Breast epithelium (tissue), 4 donors: ENCODE measurements around the gene FZD8. TPM values are rescaled to one million over a fixed set of nuclear protein-coding genes. Genes with fewer than 3 reads are reported as not detected.

Experiments
- DNase-seq, 2 donors: peaks; one replicate each; pipeline ENCODE4 v3.0.0-alpha.2; 2019; ENCODE audit warnings: low spot score in 2 of 2
- H3K27ac ChIP-seq, 2 donors: fragments of 200-600 bp; sonication (generic) in 1 of 2; one replicate each; pipeline ENCODE4 v1.5.1; 2016 to 2019; ENCODE audit warnings: mild to moderate bottlenecking in 1 of 2
- H3K27me3 ChIP-seq, 2 donors: fragments of 200-600 bp; sonication (generic) in 1 of 2; one replicate each; pipeline versions ENCODE4 v1.5.1 to v1.6.0; 2017 to 2019; ENCODE audit warnings: control low read depth in 1 of 2, mild to moderate bottlenecking in 1 of 2
- H3K36me3 ChIP-seq: fragments of 200-600 bp; one replicate; pipeline ENCODE4 v1.5.1; 2019
- H3K4me1 ChIP-seq, 2 donors: fragments of 200-600 bp; sonication (generic); one replicate each; pipeline ENCODE4 v1.5.1; 2016 to 2019; ENCODE audit warnings: control low read depth in 1 of 2
- H3K4me3 ChIP-seq, 3 donors: fragments of 200-600 bp; sonication (generic); 1 replicate in 2 of 3; 2 replicates in 1 of 3; pipeline ENCODE4 v1.5.1; 2016 to 2019; ENCODE audit warnings: mild to moderate bottlenecking in 3 of 3, moderate library complexity in 2 of 3
- H3K9me3 ChIP-seq, 2 donors: fragments of 200-600 bp; sonication (generic) in 1 of 2; one replicate each; pipeline ENCODE4 v1.5.1; 2016 to 2019; ENCODE audit warnings: control low read depth in 1 of 2
- CTCF ChIP-seq, 3 donors: fragments of 450-650 bp; IDR thresholded peaks; one replicate each; pipeline ENCODE4 v1.5.1; 2016 to 2017; ENCODE audit warnings: antibody characterized with exemption in 3 of 3, mild to moderate bottlenecking in 3 of 3, moderate library complexity in 3 of 3
- POLR2A ChIP-seq: fragments of 450-650 bp; IDR thresholded peaks from one replicate; pipeline ENCODE4 v1.6.1; 2016; ENCODE audit warnings: antibody characterized with exemption, mild to moderate bottlenecking, moderate library complexity
- POLR2AphosphoS5 ChIP-seq, 3 donors: sonication (generic); formaldehyde crosslinking; IDR thresholded peaks; one replicate each; pipeline ENCODE4 v1.6.1; 2017; ENCODE audit warnings: antibody characterized with exemption in 3 of 3
- intact Hi-C: fragments of 100-400 bp; cut with DNase I; formaldehyde crosslinking; loops from one replicate; pipeline ENCODE4 v1.15.1; 2023; ENCODE audit warnings: low total_unique reads
- total RNA-seq, 3 donors: library from RNA; depleted of rRNA; stranded (reverse); fragments of >200 nt; gene quantifications; one replicate each; pipeline ENCODE4 v1.1.0, GENCODE V29; 2016

FZD8 gene
- total RNA-seq, 3 donors from 2014 or later: 2.9 to 9.5 (median 3.0) TPM

- no peak overlapping the region for H3K27ac ChIP-seq
- H3K36me3 ChIP-seq: no peaks in the 10 kb centered on the region
- H3K4me1 ChIP-seq: no peaks in the 10 kb centered on the region
- intact Hi-C loops: no loop called here
- no peak for DNase-seq
- TF ChIP-seq POLR2AphosphoS5 (IDR thresholded peaks at IDR 0.05): no peak
- no peak for TF ChIP-seq CTCF (IDR thresholded peaks at IDR 0.05)
- no peak for TF ChIP-seq POLR2A
- H3K4me3 ChIP-seq: no peak overlapping the region
- no peaks in the 10 kb centered on the region for H3K9me3 ChIP-seq
- H3K27me3 ChIP-seq: no peaks in the 10 kb centered on the region
Measured at GRCh38 chr10:35667270-35667889, 25.3 kb upstream of the FZD8 start.

- no peak overlapping the region for H3K4me3 ChIP-seq
- TF ChIP-seq POLR2AphosphoS5 (IDR thresholded peaks at IDR 0.05): no peak
- TF ChIP-seq CTCF (IDR thresholded peaks at IDR 0.05): no peak
- TF ChIP-seq POLR2A: no peak
- no peak overlapping the region for H3K27ac ChIP-seq
- intact Hi-C loops: no loop called here
- H3K27me3 ChIP-seq: no peaks in the 10 kb centered on the region
- H3K4me1 ChIP-seq: no peaks in the 10 kb centered on the region
- H3K9me3 ChIP-seq: no peaks in the 10 kb centered on the region
- H3K36me3 ChIP-seq: no peaks in the 10 kb centered on the region
- no peak for DNase-seq
Measured at GRCh38 chr10:35661236-35661635, 19.1 kb upstream of the FZD8 start.

- no peak for DNase-seq
- intact Hi-C loops: no loop called here
- no peaks in the 10 kb centered on the region for H3K27me3 ChIP-seq
Measured at GRCh38 chr10:35659456-35659855, 17.4 kb upstream of the FZD8 start.

GRCh38 chr10:35657621-35658020, 15.5 kb upstream of the FZD8 start:
- no peak for DNase-seq
- no peak for TF ChIP-seq POLR2A
- no peak for TF ChIP-seq POLR2AphosphoS5 (IDR thresholded peaks at IDR 0.05)
- no peak for TF ChIP-seq CTCF (IDR thresholded peaks at IDR 0.05)
- H3K9me3 ChIP-seq: no peaks in the 10 kb centered on the region
- H3K27ac ChIP-seq: no peak overlapping the region
- intact Hi-C loops: no loop called here
- no peaks in the 10 kb centered on the region for H3K27me3 ChIP-seq
- no peak overlapping the region for H3K4me3 ChIP-seq
- no peaks in the 10 kb centered on the region for H3K4me1 ChIP-seq
- H3K36me3 ChIP-seq: no peaks in the 10 kb centered on the region

More at GRCh38 chr10:35659456-35659855, 17.4 kb upstream of the FZD8 start:
- Histone ChIP-seq H3K9me3 (no peaks in the 10 kb centered on the region), H3K36me3 (no peaks in the 10 kb centered on the region), H3K27ac (no peak overlapping the region), H3K4me1 (no peaks in the 10 kb centered on the region), H3K4me3 (no peak overlapping the region)
- TF ChIP-seq POLR2A: no peak
- no peak for TF ChIP-seq POLR2AphosphoS5 (IDR thresholded peaks at IDR 0.05)

- no peak for TF ChIP-seq POLR2A
- TF ChIP-seq CTCF (IDR thresholded peaks at IDR 0.05): no peak
- no peaks in the 10 kb centered on the region for H3K27me3 ChIP-seq
- H3K36me3 ChIP-seq: no peaks in the 10 kb centered on the region
- intact Hi-C loops: no loop called here
- H3K4me1 ChIP-seq: no peaks in the 10 kb centered on the region
- no peak overlapping the region for H3K27ac ChIP-seq
- DNase-seq: no peak
- no peak overlapping the region for H3K4me3 ChIP-seq
- no peaks in the 10 kb centered on the region for H3K9me3 ChIP-seq
Measured at GRCh38 chr10:35652824-35653223, 10.7 kb upstream of the FZD8 start.

GRCh38 chr10:35650894-35651293, 8.8 kb upstream of the FZD8 start:
- Histone ChIP-seq H3K27ac (no peak overlapping the region), H3K27me3 (no peaks in the 10 kb centered on the region), H3K9me3 (no peaks in the 10 kb centered on the region), H3K4me1 (no peaks in the 10 kb centered on the region), H3K36me3 (no peaks in the 10 kb centered on the region), H3K4me3 (no peak overlapping the region)
- intact Hi-C loops: no loop called here
- TF ChIP-seq CTCF (IDR thresholded peaks at IDR 0.05) (no peak), POLR2AphosphoS5 (IDR thresholded peaks at IDR 0.05) (no peak), POLR2A (no peak)
- DNase-seq: no peak
